AML-193 (cell line): Measurements from ENCODE around the gene GIN1.
"Not testable (repeated sequence)": the region's sequence is repeated elsewhere in the genome, so short reads cannot be mapped to it uniquely, and the experiment has no call there.

Source experiments
- DNase-seq, 2 experiments: peaks; one replicate each; lab custom pipeline; 2025; lab: John Stamatoyannopoulos, UW

Gene GIN1

GRCh38 chr5:103109277-103109676 lies 10.7 kb downstream of the GIN1 start:
- DNase-seq: no peak

DNA sequence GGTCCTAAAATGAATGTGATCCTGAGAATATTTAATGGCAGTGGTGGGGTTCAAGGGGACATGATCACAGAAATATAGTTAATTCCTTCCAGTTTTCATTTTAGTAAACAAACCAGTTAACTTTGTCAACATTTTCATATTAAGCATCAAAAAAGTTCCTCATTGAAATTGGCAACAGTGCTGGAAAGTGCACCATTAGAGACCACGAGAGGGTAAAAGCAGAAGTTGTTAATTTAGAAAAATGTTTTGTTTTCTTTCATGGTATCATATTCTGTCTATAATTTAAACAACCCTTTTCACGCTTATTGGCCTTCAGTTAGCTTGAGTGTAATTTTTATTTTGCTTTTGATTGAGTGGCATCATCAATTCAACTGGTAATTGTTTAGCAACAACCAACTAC lies 11.9 kb downstream of the GIN1 start:
- peak; percentile 4 to 28 for DNase-seq

GRCh38 chr5:103102234-103102633 lies 17.7 kb downstream of the GIN1 start:
- no peak for DNase-seq

GRCh38 chr5:103101079-103101750 lies 18.7 kb downstream of the GIN1 start:
- no peak for DNase-seq

- DNase-seq: no peak
Measured at GRCh38 chr5:103098993-103099392, 20.9 kb downstream of the GIN1 start.

DNA sequence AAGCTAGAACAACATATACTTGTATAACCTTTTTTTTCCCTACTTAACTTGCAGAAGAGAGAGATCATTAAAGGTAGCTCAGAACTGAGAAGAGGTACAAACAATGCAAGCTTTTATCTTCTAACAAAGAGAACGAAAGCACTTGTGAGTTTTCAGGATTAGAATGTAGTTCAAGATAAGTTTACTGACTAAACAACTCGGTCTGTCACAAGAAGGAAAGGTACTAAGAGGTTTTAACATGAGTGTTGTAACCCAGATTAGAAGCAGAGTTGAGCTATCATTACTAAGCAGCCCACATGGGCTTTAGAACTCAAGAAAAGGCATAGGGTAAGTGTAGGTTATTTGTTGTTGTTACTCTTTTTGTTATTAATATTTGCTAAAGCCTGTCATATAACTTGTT lies 25.2 kb downstream of the GIN1 start:
- no peak for DNase-seq

DNA sequence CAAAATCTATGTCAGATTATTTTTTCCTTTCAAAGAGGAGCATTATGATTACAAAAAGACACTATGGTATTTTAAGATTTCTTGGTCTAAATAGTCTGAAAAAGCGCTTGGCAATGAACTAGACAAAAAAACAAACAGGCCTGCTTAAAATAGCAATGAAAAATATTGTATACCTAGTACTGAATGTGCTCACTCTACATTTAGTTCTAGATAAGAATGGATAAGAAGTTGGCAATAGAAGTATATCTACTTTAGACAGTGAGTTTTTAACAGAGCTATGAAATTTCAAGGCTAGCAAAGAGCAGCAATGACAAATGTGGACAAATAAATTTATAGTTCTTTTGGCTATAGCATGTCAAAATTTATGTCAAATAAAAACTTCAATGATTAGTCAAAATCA lies 26.2 kb downstream of the GIN1 start:
- DNase-seq: no peak

GRCh38 chr5:103092676-103093075 lies 27.3 kb downstream of the GIN1 start:
- no peak for DNase-seq

DNA sequence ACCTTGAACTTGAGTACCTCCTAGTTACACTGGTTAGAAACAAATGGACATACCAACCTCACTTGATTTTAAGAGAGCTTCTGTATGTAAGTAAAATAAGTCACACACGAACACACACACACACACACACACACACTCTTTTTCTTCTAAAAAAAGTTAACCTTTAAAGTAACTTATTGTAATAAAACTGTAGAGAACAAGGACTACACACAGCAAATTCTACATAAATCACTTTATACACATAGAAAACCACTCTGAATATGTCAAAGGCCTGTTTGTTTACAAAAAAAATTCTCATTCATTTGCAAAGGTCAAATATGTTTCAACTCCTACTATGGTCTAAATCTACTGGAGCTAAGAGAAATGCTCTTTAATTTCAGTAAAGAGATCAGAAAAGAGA lies 29.1 kb downstream of the GIN1 start:
- DNase-seq: no peak

GRCh38 chr5:103089272-103089671 lies 30.7 kb downstream of the GIN1 start:
- DNase-seq: no peak

DNA sequence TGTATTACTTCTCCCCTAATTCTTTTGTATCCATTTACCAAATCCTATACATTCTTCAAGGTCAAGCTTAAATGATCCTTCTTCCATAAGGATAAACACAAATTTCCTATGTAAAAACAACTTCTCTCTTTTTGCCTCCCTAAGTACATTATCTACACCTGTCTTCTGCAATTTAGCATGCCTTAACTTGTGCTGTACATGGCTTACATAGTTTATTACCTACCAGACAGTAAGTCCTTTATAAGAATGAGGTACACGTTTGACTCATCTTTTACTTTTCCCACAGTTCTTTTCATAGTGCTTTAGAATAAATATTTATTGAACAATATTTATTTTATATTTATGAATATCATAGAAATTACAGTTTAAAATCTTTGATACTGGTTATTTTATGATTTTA lies 33.4 kb downstream of the GIN1 start:
- DNase-seq: no peak

DNA sequence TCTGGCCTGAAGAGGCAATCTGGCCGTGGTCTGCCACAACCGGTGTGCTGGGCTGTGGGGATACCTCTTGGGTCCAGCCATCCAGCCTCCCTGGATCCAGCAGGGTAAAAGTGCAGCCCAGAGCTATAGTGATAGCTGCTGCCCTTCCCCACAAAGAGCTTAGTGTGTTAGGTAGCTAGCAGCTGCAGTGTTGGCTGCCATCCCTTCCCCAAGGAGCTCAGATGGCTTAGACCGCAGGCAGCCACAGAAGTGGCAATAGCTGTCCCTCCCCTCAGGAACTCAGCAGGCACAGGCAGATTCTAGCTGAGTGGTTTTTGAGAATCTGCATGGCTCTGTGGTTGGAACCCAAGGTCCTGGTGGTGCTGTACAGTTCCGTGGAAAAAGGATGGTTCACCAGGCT lies 40.1 kb downstream of the GIN1 start:
- DNase-seq: no peak

DNA sequence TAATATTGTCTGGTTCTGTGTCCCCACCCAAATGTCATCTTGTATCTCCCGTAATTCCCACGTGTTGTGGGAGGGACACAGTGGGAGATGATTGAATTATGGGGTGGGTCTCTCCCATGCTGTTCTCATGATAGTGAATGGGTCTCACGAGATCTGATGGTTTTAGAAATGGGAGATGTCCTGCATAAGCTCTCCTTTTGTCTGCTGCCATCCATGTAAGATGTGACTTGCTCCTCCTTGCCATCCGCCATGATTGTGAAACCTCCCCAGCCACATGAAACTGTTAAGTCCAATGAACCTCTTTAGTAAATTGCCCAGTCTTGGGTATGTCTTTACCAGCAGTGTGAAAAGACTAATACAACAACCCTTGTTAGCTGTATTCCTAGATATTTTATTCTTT lies 44.5 kb downstream of the GIN1 start:
- no peak for DNase-seq

DNA sequence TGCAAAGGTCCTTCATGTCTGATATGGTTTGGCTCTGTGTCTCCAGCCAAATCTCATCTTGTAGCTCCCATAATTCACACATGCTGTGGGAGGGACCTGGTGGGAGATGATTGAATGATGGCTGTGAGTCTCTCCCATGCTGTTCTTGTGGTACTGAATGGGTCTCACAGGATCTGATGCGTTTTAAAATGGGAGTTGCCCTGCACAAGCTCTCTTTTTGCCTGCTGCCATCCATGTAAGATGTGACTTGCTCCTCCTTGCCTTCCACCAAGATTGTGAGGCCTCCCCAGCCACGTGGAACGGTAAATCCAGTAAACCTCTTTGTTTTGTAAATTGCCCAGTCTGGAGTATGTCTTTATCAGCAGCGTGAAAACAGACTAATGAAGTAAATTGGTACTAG lies 46.4 kb downstream of the GIN1 start:
- not testable (repeated sequence) for DNase-seq

DNA sequence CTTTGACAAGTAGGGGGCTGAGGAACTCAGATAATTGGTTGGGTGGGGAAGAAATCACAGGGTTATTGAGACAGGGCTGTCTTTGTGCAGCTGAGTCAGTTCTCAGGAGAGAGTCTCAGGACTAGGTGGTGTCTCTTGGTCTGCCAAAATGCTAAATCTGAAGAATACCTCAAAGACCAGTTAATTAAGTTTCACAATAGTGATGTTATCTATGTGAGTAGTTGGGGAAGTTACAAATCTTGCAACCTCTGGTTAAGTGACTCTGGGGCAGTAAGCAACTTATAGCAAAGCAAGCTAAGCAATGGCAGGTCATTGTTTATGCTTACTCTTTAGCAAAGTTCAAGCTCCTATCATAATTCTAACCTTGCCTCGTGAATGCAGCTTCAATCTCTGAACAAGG lies 53.6 kb downstream of the GIN1 start:
- peak; percentile 39 to 47 for DNase-seq

DNA sequence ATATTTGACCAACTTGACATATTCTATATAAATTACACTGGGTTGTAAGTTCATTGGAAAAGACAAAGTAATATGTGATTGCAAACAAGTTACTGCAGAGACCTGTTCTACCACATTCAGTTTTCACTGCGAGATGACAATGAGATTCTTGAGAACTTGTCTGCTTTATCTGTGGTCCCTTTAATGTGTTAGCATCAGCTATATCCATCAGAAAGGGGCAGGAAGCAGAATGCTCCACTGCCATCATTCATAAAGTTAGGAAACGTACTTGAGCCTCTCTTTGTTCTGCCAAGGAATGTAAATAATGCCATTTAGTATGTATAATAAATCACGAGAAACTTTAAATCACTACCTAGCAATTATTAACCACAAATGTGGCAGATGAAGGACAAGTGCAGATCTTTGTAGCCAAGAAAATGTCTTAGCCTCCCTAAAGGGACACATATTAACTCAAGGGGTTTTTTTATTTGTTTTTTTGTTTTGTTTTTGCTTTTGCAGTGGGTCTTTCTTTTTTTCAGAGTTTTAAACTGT lies 59.4 kb downstream of the GIN1 start:
- no peak for DNase-seq

DNA sequence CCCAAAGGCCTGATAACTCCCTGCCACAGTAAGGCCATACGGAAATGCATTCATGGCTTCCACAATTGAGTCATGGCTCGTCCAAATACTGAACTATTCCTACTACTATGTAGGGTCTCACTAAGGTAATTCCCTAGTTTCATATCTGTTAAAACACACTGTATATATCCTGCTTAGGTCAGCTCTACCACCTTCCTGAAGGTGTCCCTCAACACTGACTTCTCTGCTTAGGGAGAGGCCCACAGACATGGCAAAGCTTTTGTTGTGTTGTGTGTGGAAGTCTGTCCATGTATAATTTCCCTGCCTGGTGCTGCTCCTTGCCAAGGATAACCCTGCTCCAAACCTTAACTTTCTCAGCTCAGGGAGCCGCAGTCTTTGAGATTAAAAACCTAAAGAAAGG lies 60.4 kb downstream of the GIN1 start:
- DNase-seq: no peak

DNA sequence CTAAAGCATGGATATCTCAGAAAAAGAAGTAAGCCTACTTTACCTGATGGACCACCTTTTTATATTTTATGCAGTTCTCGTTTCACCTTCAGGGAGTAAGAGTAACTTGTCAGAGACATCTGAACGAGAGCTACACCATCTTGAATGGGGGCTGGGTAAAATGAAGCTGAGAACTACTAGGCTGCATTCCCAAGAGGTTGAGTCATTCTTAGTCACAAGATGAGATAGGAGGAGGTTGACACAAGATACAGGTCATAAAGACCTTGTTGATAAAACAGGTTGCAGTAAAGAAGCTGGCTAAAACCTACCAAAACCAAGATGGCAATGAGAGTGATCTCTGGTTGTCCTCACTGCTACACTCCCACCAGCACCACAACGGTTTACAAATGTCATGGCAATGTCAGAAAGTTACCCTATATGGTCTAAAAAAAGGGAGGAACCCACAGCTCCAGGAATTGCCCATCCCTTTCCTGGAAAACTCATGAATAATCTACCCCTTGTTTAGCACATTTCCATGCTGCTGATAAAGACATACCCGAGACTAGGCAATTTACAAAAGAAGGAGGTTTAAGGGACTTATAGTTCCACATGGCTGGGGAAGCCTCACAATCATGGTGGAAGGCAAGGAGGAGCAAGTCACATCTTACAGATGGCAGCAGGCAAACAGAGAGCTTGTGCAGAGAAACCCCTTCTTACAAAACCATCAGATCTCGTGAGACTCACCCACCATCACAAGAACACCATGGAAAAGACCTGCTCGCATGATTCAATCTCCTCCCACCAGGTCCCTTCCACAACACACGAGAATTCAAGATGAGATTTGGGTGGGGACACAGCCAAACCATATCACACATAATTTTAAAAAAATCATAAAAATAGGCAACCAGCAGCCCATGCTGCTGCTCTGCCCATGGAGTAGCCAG lies 62.5 kb downstream of the GIN1 start:
- no peak for DNase-seq

GRCh38 chr5:103046706-103047105 lies 73.2 kb downstream of the GIN1 start:
- not testable (repeated sequence) for DNase-seq

GRCh38 chr5:103041071-103041676 lies 78.8 kb downstream of the GIN1 start:
- DNase-seq: peak; percentile 69 to 75

- DNase-seq: no peak
Measured at GRCh38 chr5:103037673-103038455, 82.1 kb downstream of the GIN1 start.

DNA sequence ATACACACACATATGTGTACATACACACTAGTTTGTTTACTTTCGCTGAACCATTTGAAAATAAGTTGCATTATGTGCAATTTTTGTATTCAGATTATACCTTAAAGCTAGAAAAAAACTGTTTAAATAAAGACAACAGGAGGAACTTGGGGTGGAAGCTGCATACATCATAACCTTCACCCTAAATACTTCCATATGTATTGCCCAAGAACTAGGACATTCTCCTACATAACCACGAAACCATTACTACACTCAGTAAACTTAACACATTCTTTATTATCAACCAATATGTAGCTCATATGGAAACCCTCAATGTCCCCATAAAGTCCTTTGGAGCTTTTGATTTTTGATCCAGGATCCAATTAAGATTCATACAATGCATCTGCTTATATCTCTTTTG lies 83.3 kb downstream of the GIN1 start:
- DNase-seq: peak in 1 of 2 experiments; percentile 36
